Stimulated activated CD8-positive, alpha-beta memory T cell treated with anti-CD3 and anti-CD28 coated beads, Interleukin-4, amount 100 ng/mL, for 48 hours (primary cell): ENCODE data around the gene DNAJA2.
"Not testable (repeated sequence)": the region's sequence is repeated elsewhere in the genome, so short reads cannot be mapped to it uniquely, and the experiment has no call there.

Experiments used
- DNase-seq: peaks from one replicate; pipeline ENCODE4 v3.0.0-alpha.2; 2020

The DNAJA2 gene

DNA sequence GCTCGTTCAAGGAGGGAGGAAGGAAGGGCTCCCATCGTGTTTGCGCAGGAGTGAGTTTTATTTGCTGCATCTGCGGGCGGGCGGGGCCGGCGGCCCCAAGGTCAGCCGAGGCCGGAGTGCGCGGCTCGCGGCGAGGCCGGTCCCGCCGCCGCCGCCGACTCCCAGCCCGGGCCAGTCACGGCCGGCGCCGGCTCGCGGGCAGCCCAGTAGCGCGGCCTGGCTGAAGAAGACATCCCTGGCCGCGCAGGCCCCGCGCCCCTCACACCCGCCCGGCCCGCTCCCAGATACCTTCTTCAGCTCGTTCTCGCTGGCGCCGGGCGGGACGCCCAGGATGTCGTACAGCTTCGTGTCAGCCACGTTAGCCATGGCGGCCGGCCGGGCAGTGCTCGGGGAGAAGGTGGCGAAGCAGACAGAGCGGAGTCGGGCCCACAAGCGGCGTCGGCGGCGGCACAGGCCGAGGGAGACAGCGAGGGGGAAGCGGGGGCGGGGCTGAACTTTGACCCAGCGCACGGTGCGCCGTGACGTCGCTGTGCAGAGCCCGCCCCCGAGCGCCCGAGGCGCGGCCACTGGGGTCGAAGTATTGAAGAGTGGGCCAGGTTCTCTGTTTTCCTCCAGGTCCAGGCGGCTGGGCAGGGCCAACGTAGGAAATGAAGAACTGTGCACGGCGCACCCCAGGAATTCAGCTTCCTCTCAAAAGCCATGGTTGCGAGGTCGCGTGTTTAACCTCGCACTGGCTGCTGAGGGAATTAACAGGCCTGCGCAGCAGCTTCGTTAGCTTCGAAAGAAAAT, at the start of gene DNAJA2:
TSS of gene DNAJA2 (minus strand) at position 468 of the 789 bp plus-strand sequence. CDS start at position 366, 102 bp downstream.
- peak; percentile 96 for DNase-seq

GRCh38 chr16:47019568-47019967, 46.1 kb upstream of the DNAJA2 start:
- no peak for DNase-seq

DNA sequence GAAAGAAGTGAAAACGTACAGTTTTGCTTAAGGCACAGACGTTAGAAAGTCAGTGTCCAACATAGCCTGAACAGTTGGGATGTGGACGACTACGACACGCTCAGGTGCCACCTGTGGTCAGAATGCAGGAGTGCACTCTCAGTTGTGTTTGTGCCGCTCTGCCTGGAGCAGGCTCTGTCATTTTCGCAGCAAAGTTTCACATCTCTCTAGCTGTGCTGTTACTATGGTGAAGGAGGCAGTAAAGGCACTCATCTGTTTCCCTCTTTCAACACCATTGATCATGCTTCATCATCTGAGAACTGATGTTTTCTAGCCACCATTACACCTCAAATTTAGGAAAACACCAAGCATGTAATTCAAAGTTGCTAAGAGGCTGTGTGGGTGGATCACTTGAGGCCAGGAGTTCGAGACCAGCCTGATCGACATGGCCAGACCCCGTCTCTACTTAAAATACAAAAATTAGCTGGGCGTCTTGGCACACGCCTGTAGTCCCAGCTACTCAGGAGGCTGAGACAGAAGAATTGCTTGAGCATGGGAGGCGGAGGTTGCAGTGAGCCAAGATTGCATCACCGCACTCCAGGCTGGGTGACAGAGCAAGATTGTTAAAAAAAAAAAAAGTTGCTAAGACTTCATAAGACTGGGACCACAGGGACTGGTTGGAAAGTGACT, 44.9 kb upstream of the DNAJA2 start:
- DNase-seq = peak; percentile 46

- no peak for DNase-seq
Measured at GRCh38 chr16:47017636-47018035, 44.2 kb upstream of the DNAJA2 start.

GRCh38 chr16:47016700-47017133, 43.2 kb upstream of the DNAJA2 start:
- peak; percentile 25 for DNase-seq

- no peak for DNase-seq
Measured at GRCh38 chr16:47013910-47014309, 40.4 kb upstream of the DNAJA2 start.

DNA sequence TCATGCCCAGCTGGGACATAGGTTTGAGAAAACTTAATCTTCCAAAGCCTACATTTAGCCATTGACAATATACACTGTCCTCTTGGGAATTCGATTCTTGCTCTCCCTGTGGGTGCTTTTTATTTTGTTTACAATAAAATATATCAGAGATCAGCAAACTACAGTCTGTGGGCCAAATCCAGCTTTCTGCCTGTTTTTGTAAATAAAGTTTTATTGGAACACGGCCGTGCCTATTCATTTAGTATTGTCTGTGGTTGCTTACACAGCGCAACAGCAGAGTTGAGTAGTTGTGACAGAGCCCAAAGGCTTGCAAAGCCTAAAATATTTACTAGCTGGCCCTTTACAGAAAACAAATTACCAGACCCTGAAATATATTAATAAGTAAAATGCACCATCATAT, 39.7 kb upstream of the DNAJA2 start:
- DNase-seq = no peak

GRCh38 chr16:47010812-47011211, 37.3 kb upstream of the DNAJA2 start:
- DNase-seq = not testable (repeated sequence)

DNA sequence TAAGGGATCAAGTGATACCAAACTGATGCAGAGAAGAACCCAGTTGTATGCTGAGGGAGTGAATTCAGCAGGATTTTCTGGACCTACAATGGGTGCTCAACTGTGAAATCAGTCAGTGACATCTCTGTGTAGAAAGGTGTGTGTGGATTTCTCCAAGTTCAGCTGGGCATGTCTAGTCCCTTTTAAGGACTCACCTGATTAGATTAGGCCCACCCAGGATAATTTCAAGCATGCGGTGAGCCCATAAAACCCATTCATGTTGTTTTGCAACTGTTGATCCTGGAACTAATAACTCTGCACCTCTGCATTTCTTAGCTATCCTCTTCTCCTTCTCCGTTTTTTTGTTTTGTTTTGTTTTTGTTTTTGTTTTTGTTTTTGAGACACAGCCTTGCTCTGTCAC, 35.1 kb upstream of the DNAJA2 start:
- no peak for DNase-seq

DNA sequence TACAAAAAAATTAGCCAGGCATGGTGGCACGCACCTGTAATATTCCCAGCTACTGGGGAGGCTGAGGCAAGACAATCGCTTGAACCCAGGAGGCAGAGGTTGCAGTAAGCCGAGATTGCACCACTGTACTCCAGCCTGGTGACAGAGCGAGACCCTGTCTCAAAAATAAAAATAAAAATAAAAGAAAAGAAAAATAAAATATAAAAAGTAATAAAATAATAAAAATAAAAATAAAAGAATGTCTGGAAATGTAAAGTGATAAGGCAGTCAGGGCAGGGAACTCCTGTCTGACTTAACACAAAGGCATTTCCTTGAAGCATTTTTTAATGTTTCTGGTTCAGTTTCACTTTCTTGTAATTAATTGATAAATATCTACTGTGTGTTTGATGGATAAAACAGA, 34.7 kb upstream of the DNAJA2 start:
- DNase-seq = no peak

- DNase-seq = no peak
Measured at GRCh38 chr16:47004652-47005051, 31.2 kb upstream of the DNAJA2 start.

DNA sequence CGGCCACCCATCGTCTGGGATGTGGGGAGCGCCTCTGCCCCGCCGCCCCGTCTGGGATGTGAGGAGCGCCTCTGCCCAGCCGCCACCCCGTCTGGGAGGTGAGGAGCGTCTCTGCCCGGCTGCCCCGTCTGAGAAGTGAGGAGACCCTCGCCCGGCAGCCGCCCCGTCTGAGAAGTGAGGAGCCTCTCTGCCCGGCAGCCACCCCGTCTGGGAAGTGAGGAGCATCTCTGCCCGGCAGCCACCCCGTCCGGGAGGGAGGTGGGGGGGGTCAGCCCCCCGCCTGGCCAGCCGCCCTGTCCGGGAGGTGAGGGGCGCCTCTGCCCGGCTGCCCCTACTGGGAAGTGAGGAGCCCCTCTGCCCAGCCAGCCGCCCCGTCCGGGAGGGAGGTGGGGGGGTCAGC, 26.6 kb upstream of the DNAJA2 start:
- not testable (repeated sequence) for DNase-seq

GRCh38 chr16:46997844-46998243, 24.4 kb upstream of the DNAJA2 start:
- no peak for DNase-seq

- DNase-seq = no peak
Measured at GRCh38 chr16:46996952-46997458, 23.5 kb upstream of the DNAJA2 start.

DNA sequence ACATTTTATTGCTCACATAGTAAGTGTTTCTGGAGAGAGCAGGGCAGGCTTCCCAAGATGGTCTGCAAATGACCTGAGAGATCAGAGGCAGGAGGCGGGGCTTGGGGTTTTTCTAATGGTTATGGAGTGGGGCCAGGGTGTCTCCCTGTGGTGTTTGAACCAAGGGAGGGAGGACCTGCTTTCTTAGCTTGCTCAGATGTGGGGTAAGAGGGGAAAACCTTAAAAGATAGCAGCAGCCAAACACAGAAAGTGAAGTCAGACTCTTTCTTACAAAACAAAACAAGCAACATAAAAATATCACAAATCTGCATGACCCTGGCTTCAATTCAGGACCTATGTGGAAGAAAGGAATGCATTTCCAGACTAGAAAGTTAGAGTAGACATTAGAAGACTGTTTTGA, 22.9 kb upstream of the DNAJA2 start:
- DNase-seq = no peak

GRCh38 chr16:46991729-46992704, 18.5 kb upstream of the DNAJA2 start:
- DNase-seq = no peak

DNA sequence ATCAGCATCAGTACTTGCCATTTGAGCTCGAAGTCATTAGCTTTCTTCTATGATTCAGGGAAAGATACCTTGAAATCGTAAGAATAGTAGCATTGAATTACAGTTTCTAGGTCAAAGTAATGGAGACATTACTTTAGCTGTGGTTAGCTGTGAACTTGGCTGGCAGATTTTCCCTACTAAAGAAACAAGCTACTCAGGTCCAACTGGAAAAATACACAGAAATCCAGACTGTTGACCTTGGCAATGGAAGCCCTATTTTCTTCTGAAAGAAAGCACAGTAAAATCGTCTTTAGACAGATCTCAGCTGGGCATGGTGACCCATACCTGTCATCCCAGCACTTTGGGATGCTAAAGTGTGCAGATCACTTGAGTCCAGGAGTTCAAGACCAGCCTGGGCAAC, 13.4 kb upstream of the DNAJA2 start:
- no peak for DNase-seq

GRCh38 chr16:46986438-46986837, 13.0 kb upstream of the DNAJA2 start:
- DNase-seq = no peak

DNA sequence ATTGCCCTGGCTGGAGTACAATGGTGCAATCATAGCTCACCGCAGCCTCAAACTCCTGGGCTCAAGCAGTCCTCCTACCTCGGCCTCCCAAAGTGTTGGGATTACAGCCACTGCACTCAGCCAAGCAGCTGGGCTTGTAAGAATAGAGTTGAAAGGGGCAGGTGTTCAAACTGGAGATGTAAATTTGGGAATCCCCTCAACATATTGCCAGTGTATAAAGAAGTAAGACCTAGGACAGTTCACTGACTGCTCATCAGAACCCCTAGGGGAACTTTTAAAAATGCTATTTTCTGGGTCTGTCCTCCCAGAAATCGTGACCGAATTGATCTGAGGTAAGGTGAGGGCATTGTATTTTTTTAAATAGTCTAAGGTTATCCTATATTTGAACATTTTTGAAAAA, 8.9 kb upstream of the DNAJA2 start:
- no peak for DNase-seq

GRCh38 chr16:46980926-46981325, 7.5 kb upstream of the DNAJA2 start:
- no peak for DNase-seq

- DNase-seq = no peak
Measured at GRCh38 chr16:46976550-46976949, 3.1 kb upstream of the DNAJA2 start.

GRCh38 chr16:46975908-46976470, 2.5 kb upstream of the DNAJA2 start:
- DNase-seq = no peak

GRCh38 chr16:46975165-46975564, 1.7 kb upstream of the DNAJA2 start:
- DNase-seq = no peak
